SK-N-MC (cell line): ENCODE data around the gene MYOF.
"Not testable (repeated sequence)": the region's sequence is repeated elsewhere in the genome, so short reads cannot be mapped to it uniquely, and the experiment has no call there.

Experiments
- EZH2 ChIP-seq: fragments of 200-600 bp; sonication (generic); IDR thresholded peaks from one replicate; pipeline ENCODE4 v1.6.1; 2017; ENCODE audit warnings: antibody characterized with exemption
- FOXP2 ChIP-seq: optimal IDR thresholded peaks from 2 replicates; pipeline ENCODE3; 2011; ENCODE audit warnings: mild to moderate bottlenecking, moderate library complexity; ENCODE audit not compliant: insufficient read depth; ENCODE audit errors: extremely low read length, control extremely low read depth
- POLR2AphosphoS5 ChIP-seq: IDR thresholded peaks from 2 replicates; pipeline ENCODE4 v1.6.1; 2012; ENCODE audit warnings: mild to moderate bottlenecking, low read depth, low read length, borderline replicate concordance

- not testable (repeated sequence) for TF ChIP-seq POLR2AphosphoS5, EZH2, FOXP2
Observed at GRCh38 chr10:93358398-93358797, 123.7 kb downstream of the MYOF start.
